ENCODE measurements around the gene METTL26.

The METTL26 gene

GRCh38 chr16:603933-604332, 32.2 kb downstream of the METTL26 start:
- no peak for TF ChIP-seq EGR1 (IDR thresholded peaks at IDR 0.05)
- TF ChIP-seq USF1 (IDR thresholded peaks at IDR 0.05): no peak
- no peak for TF ChIP-seq MAX (IDR thresholded peaks at IDR 0.05)
- no peak for TF ChIP-seq YY1 (IDR thresholded peaks at IDR 0.05; ENCODE audit: low read depth)

GRCh38 chr16:600781-601180, 35.3 kb downstream of the METTL26 start:
- TF ChIP-seq NFIC (IDR thresholded peaks at IDR 0.05) (no peak), RAD21 (IDR thresholded peaks at IDR 0.05; ENCODE audit: low read depth) (no peak), YY1 (IDR thresholded peaks at IDR 0.05; ENCODE audit: low read depth) (no peak), USF1 (IDR thresholded peaks at IDR 0.05) (no peak), CEBPB (IDR thresholded peaks at IDR 0.05) (no peak), FOXM1 (IDR thresholded peaks at IDR 0.05; ENCODE audit: borderline replicate concordance, low read depth) (no peak), EGR1 (IDR thresholded peaks at IDR 0.05) (no peak), TCF12 (IDR thresholded peaks at IDR 0.05; ENCODE audit: low read depth) (no peak), REST (IDR thresholded peaks at IDR 0.05; ENCODE audit: low read depth) (no peak), TEAD4 (IDR thresholded peaks at IDR 0.05) (no peak), TAF1 (IDR thresholded peaks at IDR 0.05; ENCODE audit: low read depth) (no peak)

GRCh38 chr16:598823-599739, 37.0 kb downstream of the METTL26 start:
- TF ChIP-seq TEAD4 (IDR thresholded peaks at IDR 0.05): no peak
- no peak for TF ChIP-seq ZBTB7A (IDR thresholded peaks at IDR 0.05; ENCODE audit: low read depth)
- no peak for TF ChIP-seq NFIC (IDR thresholded peaks at IDR 0.05)

GRCh38 chr16:596736-597060, 39.4 kb downstream of the METTL26 start:
- TF ChIP-seq REST (IDR thresholded peaks at IDR 0.05; ENCODE audit: low read depth): no peak
- no peak for TF ChIP-seq YY1 (IDR thresholded peaks at IDR 0.05; ENCODE audit: low read depth)
- TF ChIP-seq MAX (IDR thresholded peaks at IDR 0.05): no peak
- no peak for TF ChIP-seq TCF12 (IDR thresholded peaks at IDR 0.05; ENCODE audit: low read depth)
- no peak for TF ChIP-seq NFIC (IDR thresholded peaks at IDR 0.05)
- no peak for TF ChIP-seq RAD21 (IDR thresholded peaks at IDR 0.05; ENCODE audit: low read depth)
- no peak for TF ChIP-seq CEBPB (IDR thresholded peaks at IDR 0.05)
- no peak for TF ChIP-seq ZBTB7A (IDR thresholded peaks at IDR 0.05; ENCODE audit: low read depth)
- TF ChIP-seq CREB1 (IDR thresholded peaks at IDR 0.05; ENCODE audit: low read depth): no peak
- no peak for TF ChIP-seq TAF1 (IDR thresholded peaks at IDR 0.05; ENCODE audit: low read depth)
- no peak for TF ChIP-seq EGR1 (IDR thresholded peaks at IDR 0.05)
- TF ChIP-seq USF1 (IDR thresholded peaks at IDR 0.05): no peak
- TF ChIP-seq FOXM1 (IDR thresholded peaks at IDR 0.05; ENCODE audit: borderline replicate concordance, low read depth): no peak
- no peak for TF ChIP-seq EP300 (IDR thresholded peaks at IDR 0.05; ENCODE audit: borderline replicate concordance)

GRCh38 chr16:595942-596735, 40.0 kb downstream of the METTL26 start:
- TF ChIP-seq TCF12 (IDR thresholded peaks at IDR 0.05; ENCODE audit: low read depth): no peak
- TF ChIP-seq TAF1 (IDR thresholded peaks at IDR 0.05; ENCODE audit: low read depth): no peak
- TF ChIP-seq FOXM1 (IDR thresholded peaks at IDR 0.05; ENCODE audit: borderline replicate concordance, low read depth): no peak
- TF ChIP-seq EP300 (IDR thresholded peaks at IDR 0.05; ENCODE audit: borderline replicate concordance): no peak
- no peak for TF ChIP-seq USF1 (IDR thresholded peaks at IDR 0.05)
- no peak for TF ChIP-seq CREB1 (IDR thresholded peaks at IDR 0.05; ENCODE audit: low read depth)
- TF ChIP-seq EGR1 (IDR thresholded peaks at IDR 0.05): no peak
- TF ChIP-seq NFIC (IDR thresholded peaks at IDR 0.05): no peak
- TF ChIP-seq TEAD4 (IDR thresholded peaks at IDR 0.05): no peak
- no peak for TF ChIP-seq YY1 (IDR thresholded peaks at IDR 0.05; ENCODE audit: low read depth)
- TF ChIP-seq CEBPB (IDR thresholded peaks at IDR 0.05): no peak
